Germinal center (tissue), 1 donor: ENCODE results near the gene GFRAL.
"Not testable (repeated sequence)": the region's sequence is repeated elsewhere in the genome, so short reads cannot be mapped to it uniquely, and the experiment has no call there.

Experiments used
- DNase-seq: peaks from one replicate; pipeline ENCODE4 v3.0.0; 2012; ENCODE audit warnings: mixed read lengths, low spot score

GFRAL gene, protein sequence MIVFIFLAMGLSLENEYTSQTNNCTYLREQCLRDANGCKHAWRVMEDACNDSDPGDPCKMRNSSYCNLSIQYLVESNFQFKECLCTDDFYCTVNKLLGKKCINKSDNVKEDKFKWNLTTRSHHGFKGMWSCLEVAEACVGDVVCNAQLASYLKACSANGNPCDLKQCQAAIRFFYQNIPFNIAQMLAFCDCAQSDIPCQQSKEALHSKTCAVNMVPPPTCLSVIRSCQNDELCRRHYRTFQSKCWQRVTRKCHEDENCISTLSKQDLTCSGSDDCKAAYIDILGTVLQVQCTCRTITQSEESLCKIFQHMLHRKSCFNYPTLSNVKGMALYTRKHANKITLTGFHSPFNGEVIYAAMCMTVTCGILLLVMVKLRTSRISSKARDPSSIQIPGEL

DNA sequence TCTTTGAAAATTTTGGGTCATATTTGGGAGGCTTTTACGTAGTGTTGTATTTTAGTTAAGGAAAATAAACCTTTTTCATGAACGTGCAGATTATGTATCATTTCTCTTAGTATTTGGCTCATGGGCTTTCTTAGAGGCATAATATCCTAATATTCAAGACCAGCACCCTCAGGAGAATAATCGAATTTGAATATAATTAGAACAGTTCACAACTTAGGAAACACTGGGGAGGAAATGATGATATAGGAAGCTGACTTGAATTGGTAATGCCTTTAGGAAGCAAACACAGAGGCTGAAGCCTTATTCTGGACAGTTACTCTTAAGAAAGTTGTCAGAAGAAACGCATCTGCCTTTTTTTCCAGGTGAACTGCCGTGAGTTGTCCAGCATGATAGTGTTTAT lies at the start of gene GFRAL:
TSS of gene GFRAL (plus strand) at position 301 of the 400 bp plus-strand sequence. CDS start at position 387, 86 bp downstream.
- no peak for DNase-seq

DNA sequence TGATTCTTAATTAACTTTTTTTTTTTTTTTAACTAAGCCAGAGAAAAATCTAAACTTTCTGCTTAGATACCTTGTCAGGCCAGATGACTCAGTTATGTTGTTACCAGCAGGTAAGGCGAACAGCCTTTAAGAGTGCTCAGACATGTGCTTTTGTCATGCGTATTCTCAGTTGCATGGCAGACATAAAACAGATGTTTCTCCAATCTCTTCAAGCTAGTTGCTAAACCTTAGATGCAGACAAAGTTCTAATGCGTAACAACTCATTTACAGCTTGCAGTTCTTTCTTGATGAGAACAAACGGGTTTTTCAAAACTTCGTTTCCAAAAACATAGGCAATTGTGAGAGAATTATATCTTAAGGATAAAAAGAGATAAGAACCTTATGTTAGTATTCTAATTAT lies 49.6 kb upstream of the GFRAL start:
- DNase-seq = no peak

DNA sequence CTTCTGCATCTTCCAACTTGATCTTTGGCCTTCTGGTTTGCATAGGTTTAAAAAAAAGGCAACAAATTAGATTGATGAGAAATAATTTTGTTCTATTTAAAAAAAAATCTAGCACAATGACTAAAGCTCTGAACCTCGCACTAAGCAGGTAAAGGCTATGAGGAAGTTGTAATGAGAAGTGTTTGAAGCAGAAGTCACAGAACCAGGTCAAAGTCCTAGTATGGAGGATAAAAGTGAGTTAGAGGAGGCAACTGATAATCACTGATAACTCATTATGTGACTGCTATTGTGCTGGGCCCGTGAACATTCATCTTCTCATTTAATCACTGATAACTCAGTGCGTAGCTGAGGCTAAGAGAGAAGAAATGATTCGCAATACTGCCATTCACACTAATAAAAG lies 46.1 kb upstream of the GFRAL start:
- DNase-seq = no peak

DNA sequence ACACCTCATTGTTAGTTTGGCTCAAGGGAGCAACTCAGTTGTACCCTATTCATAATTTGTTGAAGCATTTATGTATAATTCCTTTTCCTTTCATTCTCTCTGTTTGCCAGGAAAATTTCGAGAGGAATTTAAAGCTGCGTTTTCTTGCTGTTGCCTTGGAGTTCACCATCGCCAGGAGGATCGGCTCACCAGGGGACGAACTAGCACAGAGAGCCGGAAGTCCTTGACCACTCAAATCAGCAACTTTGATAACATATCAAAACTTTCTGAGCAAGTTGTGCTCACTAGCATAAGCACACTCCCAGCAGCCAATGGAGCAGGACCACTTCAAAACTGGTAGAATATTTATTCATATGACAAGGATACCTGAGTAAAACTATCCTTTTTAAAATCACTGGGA lies 45.2 kb upstream of the GFRAL start:
- DNase-seq = no peak

DNA sequence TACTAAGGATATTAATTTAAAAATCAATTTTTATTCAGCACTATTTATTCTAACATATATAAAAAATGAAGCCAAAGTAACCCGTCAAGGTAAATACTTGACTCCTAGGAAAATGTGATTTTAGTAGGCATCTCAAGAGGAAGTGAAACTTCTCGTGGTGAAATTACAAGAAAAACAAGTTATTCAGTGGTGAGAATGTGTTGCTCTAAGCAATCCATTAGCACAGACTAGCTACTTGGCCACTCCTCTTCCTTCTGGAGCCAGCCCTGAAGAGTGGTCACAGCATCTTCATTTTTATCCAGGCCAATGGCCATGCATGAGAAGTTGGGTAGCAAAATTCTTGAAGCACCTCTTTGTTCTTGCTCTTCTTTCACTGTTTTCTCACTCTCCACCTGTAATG lies 40.4 kb upstream of the GFRAL start:
- no peak for DNase-seq

DNA sequence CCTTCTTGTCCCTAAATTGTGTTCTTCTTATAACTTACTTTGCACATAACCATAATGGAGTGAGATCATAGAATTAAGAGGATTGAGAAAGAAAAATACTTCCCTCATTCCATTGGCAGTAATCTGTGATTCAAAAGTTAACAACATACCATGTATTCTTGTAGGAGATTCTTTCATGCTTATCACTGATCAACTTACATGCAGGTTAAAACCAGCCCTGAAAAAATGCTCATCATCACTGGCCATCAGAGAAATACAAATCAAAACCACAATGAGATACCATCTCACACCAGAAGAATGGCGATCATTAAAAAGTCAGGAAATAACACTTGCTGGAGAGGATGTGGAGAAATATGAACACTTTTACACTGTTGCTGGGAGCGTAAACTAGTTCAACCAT lies 36.5 kb upstream of the GFRAL start:
- DNase-seq = no peak

DNA sequence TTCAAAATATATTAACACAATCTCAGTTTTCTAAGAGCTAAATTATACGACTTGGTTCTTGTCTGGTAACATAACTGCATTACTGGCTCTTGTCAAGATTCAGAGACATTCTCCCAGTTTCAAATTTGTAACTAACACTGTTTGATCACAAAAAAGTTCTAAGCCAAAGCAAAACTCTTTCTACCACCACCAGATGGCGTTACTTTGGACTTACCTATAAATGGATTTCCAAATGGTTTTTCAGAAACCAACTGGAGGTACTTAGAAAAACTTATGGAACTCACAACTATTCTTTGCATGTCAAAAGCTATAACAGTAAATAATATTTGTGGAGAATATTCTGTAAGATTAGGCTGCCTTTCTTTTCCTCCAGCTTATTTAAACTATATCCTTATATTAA lies 34.2 kb upstream of the GFRAL start:
- DNase-seq = no peak

DNA sequence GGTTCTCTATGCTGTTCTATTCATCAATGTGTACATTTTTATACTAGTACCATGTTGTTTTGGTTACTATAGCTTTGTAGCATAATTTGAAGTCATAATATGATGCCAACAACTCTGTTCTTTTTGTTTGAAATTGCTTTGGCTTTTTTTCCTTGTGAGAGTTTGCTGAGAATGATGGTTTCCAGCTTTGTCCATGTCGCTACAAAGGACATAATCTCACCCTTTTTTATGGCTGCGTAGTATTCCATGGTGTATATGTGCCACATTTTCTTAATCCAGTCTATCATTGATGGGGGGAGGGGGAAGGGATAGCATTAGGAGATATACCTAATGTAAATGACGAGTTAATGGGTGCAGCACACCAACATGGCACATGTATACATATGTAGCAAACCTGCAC lies 30.1 kb upstream of the GFRAL start:
- DNase-seq = not testable (repeated sequence)

DNA sequence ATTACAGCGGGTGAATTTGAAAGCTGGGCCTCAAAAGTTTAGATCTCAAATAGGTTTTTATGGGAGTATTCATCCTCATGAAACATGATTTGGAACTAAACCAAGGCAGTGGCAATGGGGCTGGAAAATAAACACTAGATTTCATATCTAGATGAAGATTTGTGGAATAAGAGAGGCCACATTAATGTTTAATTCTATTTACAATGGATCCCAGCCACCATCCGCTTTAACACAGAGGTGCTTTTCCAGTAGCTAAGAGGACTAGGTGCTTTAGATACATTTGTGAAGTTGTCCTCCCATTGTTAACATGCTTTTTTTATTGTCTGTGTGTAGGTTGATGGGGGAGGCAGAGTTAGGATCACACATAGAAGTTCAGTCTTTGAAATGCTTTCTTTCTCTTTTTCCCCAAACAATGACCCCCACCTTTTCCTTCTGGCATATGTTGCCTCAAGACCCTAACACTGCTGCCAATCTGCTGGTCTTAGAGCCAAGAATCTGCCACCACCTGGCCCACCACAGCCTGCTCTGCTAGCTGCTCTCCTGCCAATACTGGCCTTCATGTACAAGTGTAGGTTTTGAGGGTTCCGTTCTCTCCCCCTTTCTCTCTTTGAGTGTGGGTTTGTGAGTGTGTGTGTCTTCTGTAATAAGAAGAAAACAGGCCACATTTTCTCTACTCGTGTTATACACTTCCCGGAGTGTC lies 27.8 kb upstream of the GFRAL start:
- DNase-seq = no peak

DNA sequence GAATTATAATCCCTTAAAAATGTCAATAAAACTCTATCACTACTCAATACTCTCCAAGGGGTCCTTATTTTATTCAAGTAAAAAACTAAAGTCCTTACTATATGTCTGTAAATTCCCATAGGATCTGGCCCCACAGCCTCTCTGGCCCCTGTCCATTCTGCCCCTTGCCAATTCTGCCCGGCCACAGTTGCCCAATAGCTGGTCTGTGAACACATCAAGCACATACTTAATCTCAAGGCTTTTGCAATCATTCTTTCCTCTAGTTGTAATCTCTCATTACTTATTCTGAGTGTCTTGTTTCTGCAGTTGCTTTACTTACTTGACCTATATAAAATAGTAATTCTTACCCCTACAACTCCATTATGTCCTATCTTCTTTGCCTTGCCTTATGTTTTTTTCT lies 22.5 kb upstream of the GFRAL start:
- no peak for DNase-seq

DNA sequence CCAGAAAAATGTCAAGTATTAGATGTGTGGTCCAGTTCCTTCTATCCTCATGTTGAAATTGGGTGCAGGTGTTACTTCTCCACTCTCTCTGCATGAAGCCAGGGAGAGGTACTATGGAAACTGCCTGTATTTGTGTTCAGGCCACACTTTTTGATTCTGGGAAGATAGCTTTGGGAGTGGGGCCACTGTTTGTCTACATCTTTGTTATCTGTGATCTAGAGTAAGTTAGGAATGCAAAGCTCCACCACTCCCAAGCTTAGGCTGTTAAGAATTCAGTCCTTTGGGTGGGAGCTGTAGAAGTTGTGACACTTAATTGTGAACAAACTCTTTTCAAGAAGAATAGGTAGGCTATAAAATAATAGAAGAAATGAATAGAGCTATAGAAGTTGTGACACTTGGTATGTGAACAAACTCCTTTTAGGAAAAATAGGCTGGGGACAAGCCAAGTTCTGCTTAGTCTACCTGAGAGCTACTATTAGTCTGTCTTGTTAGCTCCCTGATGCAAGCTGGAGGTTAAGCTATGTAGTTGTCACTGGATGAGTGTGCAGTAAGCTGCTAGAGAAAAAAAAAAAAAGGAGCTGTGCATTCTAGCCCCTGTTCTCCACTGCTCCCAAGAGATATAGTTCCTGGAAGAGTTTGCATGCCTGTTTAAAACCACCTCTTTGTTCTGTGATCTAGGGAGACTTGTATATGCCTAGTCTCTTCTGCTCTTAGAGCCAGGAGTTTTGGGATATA lies 7.1 kb upstream of the GFRAL start:
- DNase-seq = no peak

DNA sequence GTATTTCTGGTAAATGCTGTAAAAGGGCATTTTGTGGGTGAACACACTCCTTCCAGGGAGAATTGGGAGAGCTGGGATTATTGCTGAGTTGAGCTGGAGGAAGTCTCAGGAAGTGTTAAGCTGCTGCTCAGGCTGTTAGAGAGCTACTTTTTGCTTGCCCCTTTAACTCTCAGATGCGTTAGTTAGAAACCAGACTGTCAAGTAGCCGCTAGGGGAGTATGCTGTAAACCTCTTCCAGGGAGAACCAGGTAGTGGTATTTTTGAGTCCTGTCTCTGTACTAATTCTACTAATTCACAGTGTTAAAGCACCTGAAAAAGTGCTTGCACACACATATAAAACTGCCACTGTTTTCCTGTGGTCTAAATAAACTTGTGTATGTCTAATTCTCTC lies 6.6 kb upstream of the GFRAL start:
- DNase-seq = no peak

DNA sequence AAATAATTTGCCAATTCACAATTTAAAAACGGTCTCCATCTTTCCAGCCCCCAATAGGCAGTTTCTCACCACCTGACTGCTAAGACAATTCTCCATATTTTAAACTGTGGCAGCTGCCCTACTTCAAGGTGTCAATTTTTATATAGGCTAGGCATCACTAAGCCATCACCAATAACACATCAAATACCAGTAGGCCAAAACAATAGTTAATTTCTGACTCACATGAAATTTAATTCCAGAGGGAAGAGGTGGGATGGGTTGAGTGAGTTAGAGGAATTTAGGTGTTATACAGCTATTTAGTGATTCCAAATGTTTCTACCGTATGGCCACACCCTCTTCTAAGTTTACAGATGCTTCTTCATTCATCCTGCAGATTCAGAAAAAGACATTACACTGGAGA lies 49.9 kb downstream of the GFRAL start:
- DNase-seq = no peak

DNA sequence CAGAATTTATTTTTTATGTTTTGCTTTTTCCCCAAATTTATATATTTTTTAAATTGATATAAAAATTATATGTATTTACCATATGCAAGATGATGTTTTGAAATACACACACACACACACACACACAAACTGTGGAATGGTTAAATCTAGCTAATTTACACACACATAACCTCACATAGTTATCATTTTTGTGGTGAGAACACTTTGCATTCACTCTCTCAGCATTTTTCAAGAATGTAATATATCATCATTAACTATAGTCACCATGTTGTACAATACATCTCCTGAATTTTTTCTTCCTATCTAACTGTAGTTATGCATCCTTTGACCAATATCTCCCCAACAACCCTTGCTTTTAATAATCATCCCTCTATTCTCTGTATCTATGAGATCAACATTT lies 52.2 kb downstream of the GFRAL start:
- no peak for DNase-seq

DNA sequence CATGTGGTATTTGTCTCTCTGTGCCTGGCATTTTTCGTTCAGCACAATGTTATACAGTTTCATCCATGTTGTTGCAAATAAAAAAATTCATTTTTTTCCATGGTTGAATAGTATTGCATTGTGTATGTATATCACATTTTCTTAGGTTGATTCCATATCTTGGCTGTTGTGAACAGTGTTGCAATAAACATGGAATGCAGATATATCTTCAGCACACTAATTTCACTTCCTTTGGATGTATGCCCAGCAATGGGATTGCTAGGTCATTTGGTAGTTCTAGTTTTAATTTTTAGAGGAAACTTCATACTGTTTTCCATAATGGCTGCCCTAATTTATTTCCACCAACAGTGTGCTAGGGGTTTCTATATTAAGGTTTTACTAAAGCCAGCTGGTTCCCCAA lies 52.6 kb downstream of the GFRAL start:
- DNase-seq = no peak

DNA sequence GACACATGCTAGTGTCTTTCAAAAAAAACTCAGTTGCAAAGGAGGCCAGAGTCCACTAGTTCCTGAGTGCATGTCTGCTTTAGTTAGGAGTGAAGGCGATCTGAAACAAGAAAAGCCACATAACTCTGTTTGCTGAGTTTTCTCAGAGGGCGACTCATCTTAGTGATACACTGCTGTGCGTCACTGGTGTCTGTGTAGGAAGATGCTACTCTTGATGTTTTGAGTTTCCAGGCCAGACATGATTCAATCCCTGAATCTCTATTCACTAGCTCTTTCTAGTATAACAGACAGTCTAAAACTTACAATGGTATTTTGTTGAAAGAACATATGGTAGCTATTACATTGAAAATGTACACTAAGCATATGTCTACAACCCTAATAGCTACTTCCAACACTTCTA lies 60.9 kb downstream of the GFRAL start:
- no peak for DNase-seq

DNA sequence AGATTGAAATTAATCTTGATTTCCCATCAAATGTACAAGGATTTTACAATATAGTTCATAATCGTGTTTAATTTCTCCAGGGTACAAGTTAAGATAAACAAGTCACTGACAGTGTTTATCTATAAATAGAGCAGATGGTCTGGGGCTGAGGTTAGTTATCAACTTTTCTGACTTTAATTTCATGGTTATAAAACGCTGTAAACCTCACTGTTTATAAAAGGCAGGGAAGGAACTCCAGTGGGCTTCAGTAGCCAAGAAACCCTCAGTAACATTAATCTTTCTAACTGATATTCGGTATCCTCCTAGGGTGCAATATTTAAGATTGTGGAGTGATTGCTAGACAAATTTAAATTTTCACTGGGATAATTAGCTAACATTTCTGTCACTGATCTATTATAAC lies 68.6 kb downstream of the GFRAL start:
- DNase-seq = no peak

DNA sequence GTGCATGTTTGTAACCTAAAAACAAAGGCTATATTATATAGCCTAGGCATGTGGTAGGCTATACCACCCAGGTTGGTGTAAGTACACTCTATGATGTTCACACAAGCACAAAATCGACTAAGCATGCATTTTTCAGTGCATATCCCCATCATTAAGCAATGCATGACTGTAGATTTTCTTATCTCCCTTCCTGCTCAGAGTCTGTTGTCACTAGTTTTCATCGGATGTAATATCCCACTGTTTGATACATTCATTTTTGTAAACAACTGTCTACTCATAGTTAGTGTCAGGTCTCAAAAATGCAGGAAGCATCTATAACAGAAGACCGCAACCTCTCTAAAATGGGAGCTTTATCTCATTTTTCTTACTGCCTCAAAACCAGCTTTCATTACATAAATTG lies 70.7 kb downstream of the GFRAL start:
- DNase-seq = no peak

DNA sequence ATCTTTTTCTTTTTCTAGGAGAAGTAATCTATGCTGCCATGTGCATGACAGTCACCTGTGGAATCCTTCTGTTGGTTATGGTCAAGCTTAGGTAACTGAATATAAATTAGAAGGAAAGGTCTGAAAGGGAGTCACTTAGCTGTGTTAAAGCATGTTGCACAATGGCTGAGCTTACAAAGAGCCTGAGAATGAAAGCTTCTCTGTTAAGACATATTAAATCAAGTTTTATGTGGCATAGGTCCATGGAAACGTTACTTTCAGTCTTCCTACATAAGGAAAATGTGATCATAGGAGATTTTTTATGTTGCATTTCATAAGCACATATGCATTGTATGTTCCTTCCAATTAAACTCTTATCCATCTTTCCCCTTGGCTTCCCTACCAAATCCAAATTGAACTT lies 72.1 kb downstream of the GFRAL start:
- no peak for DNase-seq

DNA sequence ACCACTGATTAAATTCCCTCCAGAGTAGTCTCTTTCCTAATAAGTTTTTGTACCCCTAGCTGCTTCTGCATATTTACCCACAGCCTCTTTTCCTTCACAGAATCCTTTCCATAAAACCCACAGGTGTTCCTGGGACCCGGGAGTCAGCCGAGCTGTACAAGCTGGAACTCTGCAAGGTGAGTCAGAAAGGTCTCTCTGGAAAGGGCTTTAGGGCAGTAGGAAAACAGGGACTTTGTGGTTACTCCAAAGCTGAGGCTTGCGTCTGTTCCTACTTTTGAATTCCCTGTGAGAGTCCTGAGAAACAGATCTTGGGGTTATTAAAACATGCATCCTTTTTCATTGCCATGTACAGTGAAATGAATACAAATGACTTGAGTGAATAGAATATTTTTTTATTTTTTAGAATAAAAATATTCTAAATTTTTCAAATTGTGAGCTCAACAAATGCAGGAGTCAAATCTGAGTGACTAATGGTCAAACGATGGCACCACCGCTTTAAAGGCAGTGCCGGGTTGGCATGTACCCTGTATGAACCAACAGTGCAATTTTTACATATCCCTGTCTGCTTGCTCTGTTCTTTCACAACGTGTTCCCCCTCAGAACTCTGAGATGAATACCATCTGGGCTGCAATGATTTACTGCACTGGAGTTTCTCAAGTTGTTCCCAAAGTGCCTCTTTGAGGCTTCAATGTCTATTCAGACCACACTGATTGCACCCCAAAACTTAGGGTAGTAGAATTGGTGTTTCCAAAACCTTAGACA lies 78.4 kb downstream of the GFRAL start:
- no peak for DNase-seq

DNA sequence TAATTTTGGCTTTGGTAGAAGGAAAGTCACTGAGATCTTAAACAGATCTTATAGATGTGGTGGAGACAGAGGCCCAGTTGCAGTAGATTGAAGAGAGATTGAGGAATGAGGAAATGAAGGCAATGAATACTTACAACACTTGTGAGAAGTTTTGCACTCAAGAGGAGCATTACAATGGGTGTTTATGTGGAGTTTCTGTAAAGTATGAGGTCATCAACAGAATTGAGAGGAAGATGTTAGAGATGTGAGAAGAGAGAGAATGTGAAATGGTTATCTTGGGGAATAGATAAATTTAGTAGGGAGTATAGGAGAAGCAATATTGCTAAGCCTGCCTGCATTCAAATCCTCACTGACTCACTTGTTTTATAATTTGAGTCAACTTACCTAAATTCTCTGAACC lies 83.4 kb downstream of the GFRAL start:
- DNase-seq = no peak

DNA sequence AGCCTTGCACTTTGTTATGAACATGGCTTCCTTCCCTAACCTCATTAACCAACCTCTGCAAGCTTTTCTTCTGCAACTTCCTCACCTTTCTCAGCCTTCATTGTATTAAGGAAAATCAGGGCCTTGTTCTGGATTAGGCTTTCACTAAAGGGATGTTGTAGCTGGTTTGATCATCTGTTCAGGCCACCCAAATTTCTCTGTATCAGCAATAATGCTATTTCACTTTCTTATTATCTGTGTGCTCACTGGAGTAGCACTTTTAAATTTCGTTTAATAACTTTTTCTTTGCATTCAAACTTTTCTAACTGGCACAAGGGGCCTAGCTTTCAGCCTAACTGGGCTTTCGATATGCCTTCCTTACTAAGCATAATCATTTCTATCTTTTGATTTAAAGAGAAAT lies 96.7 kb downstream of the GFRAL start:
- no peak for DNase-seq
